Glutamatergic neuron (in vitro differentiated cells): ENCODE results near the gene ZBTB16. TPM values are rescaled to one million over a fixed set of nuclear protein-coding genes. Genes with fewer than 3 reads are reported as not detected.

Source experiments
- DNase-seq: peaks from one replicate; pipeline ENCODE4 v3.0.0; 2022
- H3K27ac Mint-ChIP-seq: one replicate; pipeline ENCODE4 v1.8.0; 2020; ENCODE audit warnings: mild to moderate bottlenecking, mixed read lengths, inconsistent platforms; ENCODE audit not compliant: unreplicated experiment
- H3K27me3 Mint-ChIP-seq: one replicate; pipeline ENCODE4 v1.8.0; 2020; ENCODE audit warnings: mild to moderate bottlenecking, moderate library complexity, mixed read lengths, inconsistent platforms; ENCODE audit not compliant: unreplicated experiment
- H3K36me3 Mint-ChIP-seq: one replicate; pipeline ENCODE4 v1.8.0; 2020; ENCODE audit warnings: mild to moderate bottlenecking, mixed read lengths, inconsistent platforms; ENCODE audit not compliant: unreplicated experiment
- H3K4me1 Mint-ChIP-seq: one replicate; pipeline ENCODE4 v1.8.0; 2020; ENCODE audit warnings: mild to moderate bottlenecking, low read depth, mixed read lengths, inconsistent platforms; ENCODE audit not compliant: unreplicated experiment
- H3K4me3 Mint-ChIP-seq: one replicate; pipeline ENCODE4 v1.8.0; 2020; ENCODE audit warnings: mild to moderate bottlenecking, mixed read lengths, inconsistent platforms; ENCODE audit not compliant: unreplicated experiment
- H3K9me3 Mint-ChIP-seq: one replicate; pipeline ENCODE4 v1.8.0; 2020; ENCODE audit warnings: mild to moderate bottlenecking, moderate library complexity, mixed read lengths, inconsistent platforms; ENCODE audit not compliant: unreplicated experiment
- CTCF ChIP-seq: fragments of 200-600 bp; sonication (generic); IDR thresholded peaks from one replicate; pipeline ENCODE4 v1.5.0; 2021; ENCODE audit not compliant: partially characterized antibody, unreplicated experiment
- total RNA-seq: library from RNA; stranded (reverse); fragmentation: NEBNext Ultra II Directional; extraction: Animal tissue kit (Norgen Biotek cat#: 25700); gene quantifications from one replicate; pipeline ENCODE4 v1.2.1, GENCODE V29; 2021; ENCODE audit not compliant: unreplicated experiment

The ZBTB16 gene
- total RNA-seq, 1 donor from 2014 or later, result 9.0 TPM

- Mint-ChIP-seq H3K27me3 (peaks cover 2% of the 10 kb centered on the region), H3K4me1 (no peaks in the 10 kb centered on the region), H3K27ac (no peak overlapping the region), H3K4me3 (no peak overlapping the region), H3K9me3 (no peaks in the 10 kb centered on the region), H3K36me3 (peaks cover 4% of the 10 kb centered on the region)
- no peak for TF ChIP-seq CTCF
- DNase-seq, result no peak
Measured at GRCh38 chr11:114026355-114026754, 33.2 kb upstream of the ZBTB16 start.

GRCh38 chr11:114027391-114027790 is 32.1 kb upstream of the ZBTB16 start:
- Mint-ChIP-seq H3K4me1 (no peaks in the 10 kb centered on the region), H3K4me3 (no peak overlapping the region), H3K9me3 (no peaks in the 10 kb centered on the region), H3K27me3 (peaks cover 4% of the 10 kb centered on the region), H3K36me3 (peaks cover 4% of the 10 kb centered on the region), H3K27ac (no peak overlapping the region)
- no peak for DNase-seq
- TF ChIP-seq CTCF, result no peak

GRCh38 chr11:114027926-114028325 is 31.6 kb upstream of the ZBTB16 start:
- Mint-ChIP-seq H3K36me3 (peaks cover 4% of the 10 kb centered on the region), H3K27me3 (peaks cover 4% of the 10 kb centered on the region), H3K4me3 (no peak overlapping the region), H3K9me3 (no peaks in the 10 kb centered on the region), H3K27ac (no peak overlapping the region), H3K4me1 (no peaks in the 10 kb centered on the region)
- no peak for TF ChIP-seq CTCF
- DNase-seq, result no peak

GRCh38 chr11:114031246-114031966 is 28.1 kb upstream of the ZBTB16 start:
- H3K36me3 Mint-ChIP-seq, result peaks cover 4% of the 10 kb centered on the region
- DNase-seq, result no peak
- H3K27me3 Mint-ChIP-seq, result peaks cover 5% of the 10 kb centered on the region
- H3K9me3 Mint-ChIP-seq, result no peaks in the 10 kb centered on the region
- H3K4me3 Mint-ChIP-seq, result no peak overlapping the region
- TF ChIP-seq CTCF, result no peak
- peaks cover 4% of the 10 kb centered on the region for H3K4me1 Mint-ChIP-seq
- H3K27ac Mint-ChIP-seq, result no peak overlapping the region

GRCh38 chr11:114031967-114032320 is 27.6 kb upstream of the ZBTB16 start:
- TF ChIP-seq CTCF, result no peak
- H3K27me3 Mint-ChIP-seq, result peaks cover 5% of the 10 kb centered on the region

More at GRCh38 chr11:114031967-114032320, 27.6 kb upstream of the ZBTB16 start:
- H3K9me3 Mint-ChIP-seq, result no peaks in the 10 kb centered on the region
- peaks cover 4% of the 10 kb centered on the region for H3K4me1 Mint-ChIP-seq
- H3K4me3 Mint-ChIP-seq, result no peak overlapping the region
- no peak overlapping the region for H3K27ac Mint-ChIP-seq
- peaks cover 4% of the 10 kb centered on the region for H3K36me3 Mint-ChIP-seq
- DNase-seq, result no peak
